ENCODE results near the gene STIL. TPM values are rescaled to one million over a fixed set of nuclear protein-coding genes. Genes with fewer than 3 reads are reported as not detected.

The STIL gene
- total and polyA plus RNA-seq, 2 donors from 2014 or later: 0.28 to 2.5 TPM

GRCh38 chr1:47210666-47211065, 103.3 kb downstream of the STIL start:
- intact Hi-C loops (cut with DNase I): no loop called here
- TF ChIP-seq CTCF (IDR thresholded peaks at IDR 0.05; ENCODE audit: borderline replicate concordance, extremely low read depth, insufficient read depth): no peak
- Histone ChIP-seq H3K9ac (ENCODE audit: low read length in 3 of 3) (no peak overlapping the region), H3K27ac (ENCODE audit: low read depth in 2 of 2, low read length in 2 of 2) (no peak overlapping the region), H3K4me3 (ENCODE audit: low read length in 3 of 3) (no peak overlapping the region), H3K9me3 (ENCODE audit: control insufficient read depth in 2 of 3, insufficient read depth in 1 of 3, low read length in 3 of 3) (no peaks in the 10 kb centered on the region), H3K27me3 (ENCODE audit: control insufficient read depth, insufficient read depth, low read length) (no peaks in the 10 kb centered on the region), H3K36me3 (ENCODE audit: control insufficient read depth in 2 of 3, insufficient read depth in 3 of 3, low read length in 3 of 3) (no peaks in the 10 kb centered on the region), H3K4me1 (ENCODE audit: control insufficient read depth in 2 of 3, insufficient read depth in 2 of 3, low read depth in 1 of 3, low read length in 3 of 3) (no peaks in the 10 kb centered on the region)
- no peak for FAIRE-seq
- DNase-seq: no peak

- Histone ChIP-seq H3K9ac (ENCODE audit: low read length in 3 of 3) (no peak overlapping the region), H3K9me3 (ENCODE audit: control insufficient read depth in 2 of 3, insufficient read depth in 1 of 3, low read length in 3 of 3) (no peaks in the 10 kb centered on the region), H3K4me1 (ENCODE audit: control insufficient read depth in 2 of 3, insufficient read depth in 2 of 3, low read depth in 1 of 3, low read length in 3 of 3) (no peaks in the 10 kb centered on the region), H3K27me3 (ENCODE audit: control insufficient read depth, insufficient read depth, low read length) (no peaks in the 10 kb centered on the region), H3K4me3 (ENCODE audit: low read length in 3 of 3) (no peak overlapping the region), H3K36me3 (ENCODE audit: control insufficient read depth in 2 of 3, insufficient read depth in 3 of 3, low read length in 3 of 3) (no peaks in the 10 kb centered on the region), H3K27ac (ENCODE audit: low read depth in 2 of 2, low read length in 2 of 2) (no peak overlapping the region)
- FAIRE-seq (no peak), DNase-seq (no peak)
- TF ChIP-seq CTCF (IDR thresholded peaks at IDR 0.05; ENCODE audit: borderline replicate concordance, extremely low read depth, insufficient read depth): no peak
- intact Hi-C loops (cut with DNase I): no loop called here
Measured at GRCh38 chr1:47209725-47210325, 104.1 kb downstream of the STIL start.

- Histone ChIP-seq H3K27ac (ENCODE audit: low read depth in 2 of 2, low read length in 2 of 2) (no peak overlapping the region), H3K4me3 (ENCODE audit: low read length in 3 of 3) (no peak overlapping the region), H3K27me3 (ENCODE audit: control insufficient read depth, insufficient read depth, low read length) (no peaks in the 10 kb centered on the region), H3K4me1 (ENCODE audit: control insufficient read depth in 2 of 3, insufficient read depth in 2 of 3, low read depth in 1 of 3, low read length in 3 of 3) (no peaks in the 10 kb centered on the region), H3K9ac (ENCODE audit: low read length in 3 of 3) (no peak overlapping the region), H3K9me3 (ENCODE audit: control insufficient read depth in 2 of 3, insufficient read depth in 1 of 3, low read length in 3 of 3) (no peaks in the 10 kb centered on the region), H3K36me3 (ENCODE audit: control insufficient read depth in 2 of 3, insufficient read depth in 3 of 3, low read length in 3 of 3) (no peaks in the 10 kb centered on the region)
- no peak for DNase-seq
- FAIRE-seq: no peak
- no peak for TF ChIP-seq CTCF (IDR thresholded peaks at IDR 0.05; ENCODE audit: borderline replicate concordance, extremely low read depth, insufficient read depth)
- intact Hi-C loops (cut with DNase I): no loop called here
Measured at GRCh38 chr1:47209091-47209490, 104.9 kb downstream of the STIL start.

- no peaks in the 10 kb centered on the region for H3K27me3 ChIP-seq (ENCODE audit: control insufficient read depth, insufficient read depth, low read length)
- H3K27ac ChIP-seq (ENCODE audit: low read depth in 2 of 2, low read length in 2 of 2): no peak overlapping the region
- DNase-seq (no peak), FAIRE-seq (no peak)
- H3K36me3 ChIP-seq (ENCODE audit: control insufficient read depth in 2 of 3, insufficient read depth in 3 of 3, low read length in 3 of 3): no peaks in the 10 kb centered on the region
- H3K9me3 ChIP-seq (ENCODE audit: control insufficient read depth in 2 of 3, insufficient read depth in 1 of 3, low read length in 3 of 3): no peaks in the 10 kb centered on the region
- no peak overlapping the region for H3K4me3 ChIP-seq (ENCODE audit: low read length in 3 of 3)
- H3K4me1 ChIP-seq (ENCODE audit: control insufficient read depth in 2 of 3, insufficient read depth in 2 of 3, low read depth in 1 of 3, low read length in 3 of 3): no peaks in the 10 kb centered on the region
- intact Hi-C loops (cut with DNase I): no loop called here
- TF ChIP-seq CTCF (IDR thresholded peaks at IDR 0.05; ENCODE audit: borderline replicate concordance, extremely low read depth, insufficient read depth): no peak
- H3K9ac ChIP-seq (ENCODE audit: low read length in 3 of 3): no peak overlapping the region
Measured at GRCh38 chr1:47208374-47208850, 105.5 kb downstream of the STIL start.

Measured in kidney (tissue), 14 donors.